Measurements from ENCODE around the gene ABCA5.

DNA sequence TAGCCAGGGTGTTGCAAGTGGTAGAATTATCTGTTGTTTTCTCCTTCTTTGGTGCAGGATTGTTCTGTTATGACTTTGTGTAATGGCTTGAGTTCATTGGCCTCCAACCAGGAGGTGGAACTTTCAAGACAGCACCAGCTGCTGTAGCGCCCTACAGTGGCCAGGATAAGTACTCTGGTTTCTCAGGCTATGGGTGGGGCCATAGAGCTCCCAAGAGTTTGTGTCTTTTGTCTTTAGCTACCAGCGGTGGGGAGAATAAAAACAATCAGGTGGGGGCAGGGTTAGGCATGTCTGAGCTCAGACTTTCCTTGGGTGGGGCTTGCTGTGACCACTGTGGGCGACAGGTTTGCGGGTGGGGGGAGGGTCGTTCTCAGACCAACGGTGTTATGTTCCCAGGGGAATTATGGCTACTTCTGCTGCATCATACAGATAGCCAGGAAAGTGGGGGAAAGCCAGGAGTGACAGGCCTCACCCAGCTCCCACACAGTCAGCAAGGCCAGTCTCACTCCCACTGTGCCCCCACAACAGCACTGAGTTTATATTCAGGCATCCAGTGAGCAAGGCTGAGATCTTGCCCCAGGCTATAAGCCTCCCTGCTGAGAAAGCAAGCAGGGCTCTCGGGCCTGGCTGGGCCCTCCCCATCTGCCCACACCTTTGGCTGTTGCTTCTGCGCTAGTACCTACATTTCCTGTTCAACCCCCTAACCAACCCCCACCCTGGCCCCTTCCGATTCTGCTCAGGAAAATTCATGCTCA lies 113.7 kb downstream of the ABCA5 start:
- TF ChIP-seq, protein P1, sequence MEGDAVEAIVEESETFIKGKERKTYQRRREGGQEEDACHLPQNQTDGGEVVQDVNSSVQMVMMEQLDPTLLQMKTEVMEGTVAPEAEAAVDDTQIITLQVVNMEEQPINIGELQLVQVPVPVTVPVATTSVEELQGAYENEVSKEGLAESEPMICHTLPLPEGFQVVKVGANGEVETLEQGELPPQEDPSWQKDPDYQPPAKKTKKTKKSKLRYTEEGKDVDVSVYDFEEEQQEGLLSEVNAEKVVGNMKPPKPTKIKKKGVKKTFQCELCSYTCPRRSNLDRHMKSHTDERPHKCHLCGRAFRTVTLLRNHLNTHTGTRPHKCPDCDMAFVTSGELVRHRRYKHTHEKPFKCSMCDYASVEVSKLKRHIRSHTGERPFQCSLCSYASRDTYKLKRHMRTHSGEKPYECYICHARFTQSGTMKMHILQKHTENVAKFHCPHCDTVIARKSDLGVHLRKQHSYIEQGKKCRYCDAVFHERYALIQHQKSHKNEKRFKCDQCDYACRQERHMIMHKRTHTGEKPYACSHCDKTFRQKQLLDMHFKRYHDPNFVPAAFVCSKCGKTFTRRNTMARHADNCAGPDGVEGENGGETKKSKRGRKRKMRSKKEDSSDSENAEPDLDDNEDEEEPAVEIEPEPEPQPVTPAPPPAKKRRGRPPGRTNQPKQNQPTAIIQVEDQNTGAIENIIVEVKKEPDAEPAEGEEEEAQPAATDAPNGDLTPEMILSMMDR (IDR thresholded peaks at IDR 0.05 in 4 of 5, conservative IDR thresholded peaks at IDR 0.05 in 1 of 5) = no peak
- TF ChIP-seq POLR2A (IDR thresholded peaks at IDR 0.05) = no peak

Measured in gastrocnemius medialis (tissue), 4 donors.